PC-3 (cell line): ENCODE data around the gene CNTFR. TPM values are rescaled to one million over a fixed set of nuclear protein-coding genes. Genes with fewer than 3 reads are reported as not detected.

ENCODE experiments used
- ATAC-seq: fragments of 200-7000 bp; cut with Tn5 transposase; 2 replicates; pipeline ENCODE4 v1.9.1; 2020; ENCODE audit warnings: mild to moderate bottlenecking, moderate library complexity
- BruUV-seq: library from RNA; stranded (reverse); fragments of 400-500 nt; replicated peaks from 2 replicates; lab custom pipeline; 2021; lab: Mats Ljungman, UMichigan
- CTCF ChIA-PET: fragments of 300-600 bp; sonication (Branson Sonifier 250); formaldehyde crosslinking; loops from one replicate; lab custom pipeline; 2022; ENCODE audit warnings: antibody characterized with exemption; lab: Charles Lee
- POLR2A ChIA-PET: fragments of 300-600 bp; sonication (Branson Sonifier 250); formaldehyde crosslinking; loops from one replicate; lab custom pipeline; 2022; ENCODE audit warnings: antibody characterized with exemption; ENCODE audit not compliant: unreplicated experiment; lab: Charles Lee
- DNase-seq: peaks from one replicate; pipeline ENCODE4 v3.0.0-alpha.2; 2015
- H2AFZ ChIP-seq: fragments of 300-600 bp; sonication (generic); 2 replicates; pipeline ENCODE4 v1.6.0; 2016; ENCODE audit warnings: antibody characterized with exemption, low read length
- H3F3A ChIP-seq: fragments of 300-600 bp; sonication (generic); one replicate; pipeline ENCODE4 v1.6.0; 2017; ENCODE audit warnings: antibody characterized with exemption, low read length, control low read depth, mild to moderate bottlenecking; ENCODE audit not compliant: unreplicated experiment
- H3K27ac ChIP-seq: fragments of 300-600 bp; sonication (generic); 2 replicates; pipeline ENCODE4 v1.5.1; 2016; ENCODE audit warnings: mild to moderate bottlenecking, low read length
- H3K27me3 ChIP-seq: fragments of 300-600 bp; sonication (generic); 2 replicates; pipeline ENCODE4 v1.6.1; 2016; ENCODE audit warnings: low read length, mixed read lengths
- H3K36me3 ChIP-seq: fragments of 300-600 bp; sonication (generic); 2 replicates; pipeline ENCODE4 v1.6.1; 2016; ENCODE audit warnings: low read depth, mixed run types, low read length, mixed read lengths
- H3K4me1 ChIP-seq: fragments of 300-600 bp; sonication (generic); 2 replicates; pipeline ENCODE4 v1.5.1; 2016; ENCODE audit warnings: low read length; ENCODE audit not compliant: insufficient read depth
- H3K4me2 ChIP-seq: fragments of 300-600 bp; sonication (generic); 2 replicates; pipeline ENCODE4 v1.6.0; 2016; ENCODE audit warnings: low read length
- H3K4me3 ChIP-seq: fragments of 300-600 bp; sonication (generic); 2 replicates; pipeline ENCODE4 v1.5.1; 2016; ENCODE audit warnings: mild to moderate bottlenecking, low read length, mixed read lengths
- H3K79me2 ChIP-seq: fragments of 300-600 bp; sonication (generic); 2 replicates; pipeline ENCODE4 v1.6.1; 2017; ENCODE audit warnings: low read length, mixed read lengths
- H3K9ac ChIP-seq: fragments of 300-600 bp; sonication (generic); 2 replicates; pipeline ENCODE4 v1.6.0; 2016; ENCODE audit warnings: mild to moderate bottlenecking, low read length
- H3K9me2 ChIP-seq: fragments of 300-600 bp; sonication (generic); replicated peaks from 2 replicates; pipeline ENCODE4 v1.6.1; 2016; ENCODE audit warnings: mixed run types, low read length, mixed read lengths
- H3K9me3 ChIP-seq: fragments of 300-600 bp; sonication (generic); 2 replicates; pipeline ENCODE4 v1.6.1; 2016; ENCODE audit warnings: low read length, mixed read lengths
- H4K20me1 ChIP-seq: fragments of 300-600 bp; sonication (generic); 2 replicates; pipeline ENCODE4 v1.6.1; 2016; ENCODE audit warnings: low read length, mixed read lengths
- EZH2 ChIP-seq: fragments of 300-600 bp; sonication (generic); IDR thresholded peaks from one replicate; pipeline ENCODE4 v1.6.1; 2017; ENCODE audit warnings: antibody characterized with exemption, mild to moderate bottlenecking, low read length; ENCODE audit not compliant: unreplicated experiment
- EZH2phosphoT487 ChIP-seq: fragments of 300-600 bp; sonication (generic); IDR thresholded peaks from 2 replicates; pipeline ENCODE4 v1.6.1; 2018; ENCODE audit warnings: mild to moderate bottlenecking, antibody characterized with exemption, low read length, borderline replicate concordance
- intact Hi-C: fragments of 100-400 bp; cut with micrococcal nuclease; formaldehyde crosslinking; loops from 2 replicates; pipeline ENCODE4 v1.9.0; 2023
- total RNA-seq: library from RNA; depleted of rRNA; stranded (reverse); fragments of >200 nt; gene quantifications from 2 replicates; pipeline ENCODE4 v1.2.3, GENCODE V29; 2014
- TF ChIP-seq, protein P1 (sequence below): fragments of 300-600 bp; sonication (generic); conservative IDR thresholded peaks from 2 replicates; pipeline ENCODE4 v1.5.1; 2017; ENCODE audit warnings: antibody characterized with exemption, low read depth, mild to moderate bottlenecking, low read length

The CNTFR gene
- total RNA-seq, 1 experiment from 2014 or later: not detected

DNA sequence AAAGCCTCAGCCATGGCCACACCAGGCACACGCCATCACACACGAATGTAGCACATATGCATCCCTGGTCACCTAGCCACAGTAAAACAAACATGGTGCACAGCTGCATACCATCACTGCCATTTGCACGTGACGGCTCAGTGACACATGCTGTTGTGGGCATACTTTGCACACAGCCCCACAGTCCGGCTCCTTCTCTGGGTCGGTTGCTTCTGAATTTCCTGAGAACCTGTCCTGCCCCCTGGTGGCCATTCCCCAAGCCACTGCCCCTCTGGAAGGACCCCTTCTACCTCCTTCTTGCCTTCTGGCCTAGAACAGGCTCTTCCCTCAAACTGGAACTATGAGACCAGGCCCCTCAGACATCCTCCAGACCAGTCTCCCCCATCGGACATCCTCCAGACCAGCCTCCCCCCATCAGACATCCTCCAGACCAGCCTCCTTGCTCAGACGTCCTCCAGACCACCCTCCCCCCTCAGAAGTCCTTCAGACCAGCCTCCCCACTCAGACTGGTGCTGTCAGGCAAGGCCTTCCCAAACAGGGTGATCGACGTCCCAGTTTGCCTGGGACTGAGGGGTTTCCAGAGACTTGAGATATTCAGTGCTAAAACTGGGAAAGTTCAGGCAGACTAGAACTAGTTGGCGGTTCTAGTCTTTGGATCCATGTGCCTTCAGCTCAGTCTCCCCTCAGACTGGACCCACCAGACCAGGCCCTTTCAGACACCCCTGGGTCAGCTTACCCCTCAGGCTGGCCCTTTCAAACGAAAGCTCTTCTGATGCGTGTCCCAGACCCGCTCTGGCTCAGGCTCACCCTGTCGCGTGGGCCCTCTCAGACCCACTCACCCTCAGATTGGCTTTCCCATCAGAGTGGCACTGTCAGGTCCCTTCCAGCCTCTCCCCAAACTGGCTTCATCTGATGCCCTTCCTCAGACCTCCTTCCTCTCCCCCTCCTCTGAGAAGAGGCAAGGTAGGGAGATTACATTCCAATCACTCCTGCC is 42.4 kb downstream of the CNTFR start:
- Histone ChIP-seq H3K27ac (no peak overlapping the region), H3F3A (no peaks in the 10 kb centered on the region), H3K4me1 (no peaks in the 10 kb centered on the region), H3K4me2 (no peak overlapping the region), H3K9ac (no peak overlapping the region), H3K4me3 (no peak overlapping the region), H3K27me3 (no peaks in the 10 kb centered on the region), H3K36me3 (no peaks in the 10 kb centered on the region), H3K9me3 (no peaks in the 10 kb centered on the region), H3K9me2 (no peaks in the 10 kb centered on the region), H3K79me2 (no peaks in the 10 kb centered on the region), H4K20me1 (no peaks in the 10 kb centered on the region), H2AFZ (no peak overlapping the region)
- BruUV-seq: no TSS peak
- ChIA-PET POLR2A (no interaction called here), CTCF (interaction anchor here (0.6 to 1.2 kb wide), 2 partner anchors 45 kb away, joined by 5 to 8 read pairs; no protein-coding TSS in a partner anchor)
- DNase-seq (peak; percentile 74), ATAC-seq (peak; percentile 63)
- intact Hi-C loops: loop anchor here (1.0 kb wide), 2 partner anchors 47 to 110 kb away; no protein-coding TSS in a partner anchor
- TF ChIP-seq, protein P1, sequence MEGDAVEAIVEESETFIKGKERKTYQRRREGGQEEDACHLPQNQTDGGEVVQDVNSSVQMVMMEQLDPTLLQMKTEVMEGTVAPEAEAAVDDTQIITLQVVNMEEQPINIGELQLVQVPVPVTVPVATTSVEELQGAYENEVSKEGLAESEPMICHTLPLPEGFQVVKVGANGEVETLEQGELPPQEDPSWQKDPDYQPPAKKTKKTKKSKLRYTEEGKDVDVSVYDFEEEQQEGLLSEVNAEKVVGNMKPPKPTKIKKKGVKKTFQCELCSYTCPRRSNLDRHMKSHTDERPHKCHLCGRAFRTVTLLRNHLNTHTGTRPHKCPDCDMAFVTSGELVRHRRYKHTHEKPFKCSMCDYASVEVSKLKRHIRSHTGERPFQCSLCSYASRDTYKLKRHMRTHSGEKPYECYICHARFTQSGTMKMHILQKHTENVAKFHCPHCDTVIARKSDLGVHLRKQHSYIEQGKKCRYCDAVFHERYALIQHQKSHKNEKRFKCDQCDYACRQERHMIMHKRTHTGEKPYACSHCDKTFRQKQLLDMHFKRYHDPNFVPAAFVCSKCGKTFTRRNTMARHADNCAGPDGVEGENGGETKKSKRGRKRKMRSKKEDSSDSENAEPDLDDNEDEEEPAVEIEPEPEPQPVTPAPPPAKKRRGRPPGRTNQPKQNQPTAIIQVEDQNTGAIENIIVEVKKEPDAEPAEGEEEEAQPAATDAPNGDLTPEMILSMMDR: peak; percentile 76
- no peak for TF ChIP-seq EZH2
- TF ChIP-seq EZH2phosphoT487: no peak

DNA sequence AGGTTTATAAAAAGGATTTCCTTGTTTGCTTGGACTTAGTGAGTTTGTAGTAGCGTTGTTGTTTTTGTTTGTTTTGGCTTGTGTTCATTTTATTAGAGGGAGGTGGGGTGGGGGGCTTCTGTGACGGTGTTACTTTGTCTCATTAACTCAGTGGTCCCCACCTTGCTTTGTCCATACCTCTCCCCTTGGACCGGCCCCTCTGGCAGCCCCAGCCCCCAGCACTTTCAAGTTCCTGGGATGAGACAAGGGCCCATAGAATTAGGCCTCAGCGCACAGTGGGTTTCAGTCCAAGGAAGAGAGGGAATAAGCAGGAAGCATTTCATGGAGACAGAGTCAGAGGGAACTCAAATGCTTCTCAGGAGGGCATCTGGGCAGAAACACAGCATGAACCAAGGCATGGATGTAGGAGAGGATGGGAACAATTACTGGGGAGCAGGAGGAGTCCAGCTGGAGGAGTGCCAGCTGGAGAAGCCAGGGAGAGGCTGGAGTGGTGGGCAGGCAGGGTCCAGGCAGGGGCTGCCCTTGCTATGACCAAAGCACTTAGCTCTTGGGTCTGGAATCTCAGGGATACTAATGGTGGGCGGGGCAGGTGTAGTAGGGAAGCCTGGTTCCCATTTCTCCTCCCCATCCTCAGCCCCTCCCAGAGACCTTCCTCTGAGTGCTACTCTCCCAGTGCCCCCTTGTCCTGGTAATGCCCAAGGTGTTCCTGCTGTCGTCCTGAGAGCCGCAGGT is 43.3 kb downstream of the CNTFR start:
- Histone ChIP-seq H3K9ac (no peak overlapping the region), H3F3A (no peaks in the 10 kb centered on the region), H3K4me1 (no peaks in the 10 kb centered on the region), H3K9me2 (no peaks in the 10 kb centered on the region), H3K79me2 (no peaks in the 10 kb centered on the region), H2AFZ (no peak overlapping the region), H3K27me3 (no peaks in the 10 kb centered on the region), H4K20me1 (no peaks in the 10 kb centered on the region), H3K9me3 (no peaks in the 10 kb centered on the region), H3K4me3 (no peak overlapping the region), H3K4me2 (no peak overlapping the region), H3K27ac (no peak overlapping the region), H3K36me3 (no peaks in the 10 kb centered on the region)
- DNase-seq: no peak
- TF ChIP-seq EZH2phosphoT487 (no peak), EZH2 (no peak)
- TF ChIP-seq, protein P1: no peak
- ATAC-seq: no peak
- BruUV-seq: no TSS peak
- intact Hi-C loops: no loop called here
- POLR2A ChIA-PET: no interaction called here
- CTCF ChIA-PET: interaction anchor here (0.6 kb wide), 1 partner anchor 44 kb away, joined by 5 read pairs; no protein-coding TSS in a partner anchor
